ENCODE data around the gene ADCY3. TPM values are rescaled to one million over a fixed set of nuclear protein-coding genes. Genes with fewer than 3 reads are reported as not detected.

Gene ADCY3
- total and polyA plus RNA-seq, 9 of the 15 experiments (the other 6 are each of a cell fraction or from before 2014, with no cell fraction given), result 1.5 to 54.8 (median 26.3) TPM

GRCh38 chr2:24788816-24789215, 131.2 kb downstream of the ADCY3 start (continued):
- TF ChIP-seq ZNF146 (CRISPR knock-in tag; IDR thresholded peaks at IDR 0.05; ENCODE audit: unreplicated experiment), result no peak
- TF ChIP-seq ZBTB17 (CRISPR knock-in tag; IDR thresholded peaks at IDR 0.05), result no peak

GRCh38 chr2:24787532-24787931, 132.5 kb downstream of the ADCY3 start:
- Histone ChIP-seq H2AFZ (ENCODE audit: low read depth, low read length) (no peak overlapping the region), H3K9me1 (ENCODE audit: control insufficient read depth, insufficient read depth, low read length) (no peaks in the 10 kb centered on the region), H3K27ac (ENCODE audit: extremely low read depth, low read depth, low read length) (no peak overlapping the region), H4K20me1 (replicated peaks; ENCODE audit: control insufficient read depth, insufficient read depth, low read length) (no peaks in the 10 kb centered on the region), H3K27me3 (ENCODE audit: control insufficient read depth in 2 of 2, insufficient read depth in 2 of 2, low read length in 2 of 2) (no peaks in the 10 kb centered on the region; a peak in 1 of 5 replicates), H3K4me1 (replicated peaks in 1 of 2; ENCODE audit: control insufficient read depth in 2 of 2, insufficient read depth in 2 of 2, low read length in 2 of 2) (peaks cover 5 to 11% of the 10 kb centered on the region in 2 experiments; a peak in 3 of 5 replicates), H3K4me3 (no peak overlapping the region), H3K36me3 (ENCODE audit: control insufficient read depth, insufficient read depth, low read length) (peaks cover 13% of the 10 kb centered on the region; the same call in 1 of the 3 replicates), H3K79me2 (ENCODE audit: control insufficient read depth, insufficient read depth, low read length) (peaks cover 14% of the 10 kb centered on the region; the same call in 2 of the 3 replicates), H3K9ac (ENCODE audit: insufficient read depth in 1 of 2, low read depth in 2 of 2, low read length in 2 of 2) (no peak overlapping the region), H3K9me3 (replicated peaks; ENCODE audit: control insufficient read depth, insufficient read depth, low read depth, low read length) (no peaks in the 10 kb centered on the region), H3K4me2 (ENCODE audit: insufficient read depth, low read length) (no peak overlapping the region)
- no peak for FAIRE-seq
- intact Hi-C loops (cut with micrococcal nuclease) (no loop called here), in situ Hi-C loops (cut with MboI) (loop anchor here (25.0 kb wide), 1 partner anchor 375 kb away; no protein-coding TSS in a partner anchor)
- CTCF ChIA-PET (ENCODE audit: low intra/inter-chr PET ratio), result interaction anchor here (0.6 kb wide), 1 partner anchor 175 kb away, joined by 4 read pairs; no protein-coding TSS in a partner anchor
- 59% methylated on average over 2 of the region's 2 CpGs for WGBS (ENCODE audit: insufficient coverage, low coverage, missing lambda C conversion rate)
- POLR2A ChIA-PET, result no interaction called here
- BruUV-seq (replicated peaks), result no TSS peak
- TF ChIP-seq GTF3C2 (IDR thresholded peaks at IDR 0.05; ENCODE audit: borderline replicate concordance, extremely low read depth, insufficient read length) (no peak), MCM5 (IDR thresholded peaks at IDR 0.05; ENCODE audit: low read depth) (no peak), SUPT5H (IDR thresholded peaks at IDR 0.05) (no peak), STAT5A (IDR thresholded peaks at IDR 0.05; ENCODE audit: borderline replicate concordance, low read length) (no peak), L3MBTL2 (IDR thresholded peaks at IDR 0.05) (no peak), NCOR1 (IDR thresholded peaks at IDR 0.05) (no peak), ZNF668 (CRISPR knock-in tag; IDR thresholded peaks at IDR 0.05) (no peak), KDM2B (CRISPR knock-in tag; IDR thresholded peaks at IDR 0.05) (no peak), SOX6 (IDR thresholded peaks at IDR 0.05) (no peak)
- no peak for ATAC-seq
- no peak for DNase-seq (ENCODE audit: extremely low read depth in 1 of 4, low spot score in 3 of 4)
